ENCODE measurements around the gene SMPD3. TPM values are rescaled to one million over a fixed set of nuclear protein-coding genes. Genes with fewer than 3 reads are reported as not detected.

SMPD3 gene
- total and polyA plus RNA-seq, 2 of the 4 experiments (the other 2 are of a cell fraction): not detected

- TF ChIP-seq ELK1 (IDR thresholded peaks at IDR 0.05; ENCODE audit: borderline replicate concordance, low read depth, low read length): no peak
- no peak for TF ChIP-seq CHD1 (IDR thresholded peaks at IDR 0.05; ENCODE audit: low read depth, low read length)
- no peak for TF ChIP-seq FOS (IDR thresholded peaks at IDR 0.05; ENCODE audit: low read depth, low read length)
- no peak for TF ChIP-seq SMC3 (IDR thresholded peaks at IDR 0.05; ENCODE audit: low read depth, low read length)
- no peak for TF ChIP-seq MAFK (IDR thresholded peaks at IDR 0.05; ENCODE audit: low read depth, low read length)
- TF ChIP-seq RFX5 (IDR thresholded peaks at IDR 0.05; ENCODE audit: low read depth, low read length): no peak
- no peak for TF ChIP-seq CTCF (conservative IDR thresholded peaks at IDR 0.05; ENCODE audit: low read depth, low read length)
- no peak for TF ChIP-seq POLR2A (IDR thresholded peaks at IDR 0.05; ENCODE audit: low read depth, low read length)
- TF ChIP-seq MAZ (IDR thresholded peaks at IDR 0.05; ENCODE audit: borderline replicate concordance, low read depth, low read length): no peak
- TF ChIP-seq BHLHE40 (IDR thresholded peaks at IDR 0.05; ENCODE audit: low read depth, low read length): no peak
- TF ChIP-seq MXI1 (IDR thresholded peaks at IDR 0.05; ENCODE audit: borderline replicate concordance, low read depth, low read length): no peak
- no CpG with 5 or more reads among the region's 3 CpGs for WGBS, 2 experiments (ENCODE audit: extremely low coverage in 2 of 2, insufficient read length in 1 of 2)
- intact Hi-C loops (cut with micrococcal nuclease) (no loop called here), dilution Hi-C loops (cut with HindIII; ENCODE audit: low sequenced_read_pairs, unreplicated experiment) (no loop called here), in situ Hi-C loops (cut with MboI; ENCODE audit: low sequenced_read_pairs) (no loop called here)
- H3K4me1 ChIP-seq (ENCODE audit: control insufficient read depth, insufficient read depth, low read length): no peaks in the 10 kb centered on the region
- ChIA-PET CTCF (no interaction called here), POLR2A (ENCODE audit: unreplicated experiment) (no interaction called here)
- H2AK5ac ChIP-seq (ENCODE audit: low read depth, low read length): no peak overlapping the region
- H3K4me2 ChIP-seq (ENCODE audit: low read depth, low read length): no peak overlapping the region
- no peak overlapping the region for H2AFZ ChIP-seq (replicated peaks; ENCODE audit: low read length, poor library complexity)
- H3K4me3 ChIP-seq (ENCODE audit: insufficient read depth, low read depth, low read length): no peak overlapping the region
- H3K18ac ChIP-seq (ENCODE audit: low read depth, low read length): no peak overlapping the region
- H2AK9ac ChIP-seq (replicated peaks; ENCODE audit: low read depth, low read length, poor library complexity): no peak overlapping the region
- no peaks in the 10 kb centered on the region for H3K36me3 ChIP-seq (ENCODE audit: control insufficient read depth, insufficient read depth, low read length)
- no peak overlapping the region for H4K91ac ChIP-seq (ENCODE audit: insufficient read depth, low read depth, low read length)
- BruUV-seq (replicated peaks): no TSS peak
- no peak overlapping the region for H4K5ac ChIP-seq (ENCODE audit: low read depth, low read length)
- no peak overlapping the region for H3K9ac ChIP-seq (ENCODE audit: low read depth, low read length)
- H2BK120ac ChIP-seq (ENCODE audit: low read depth, low read length): no peak overlapping the region
- ATAC-seq (ENCODE audit: low read depth): no peak
- no peaks in the 10 kb centered on the region for H4K20me1 ChIP-seq (ENCODE audit: insufficient read depth, low read length)
- H3K14ac ChIP-seq (replicated peaks; ENCODE audit: low read depth, low read length): no peak overlapping the region
- H3K56ac ChIP-seq (ENCODE audit: extremely low read depth, insufficient read depth, low read length): no peak overlapping the region
- no peak overlapping the region for H3K23ac ChIP-seq (ENCODE audit: low read depth, low read length)
- H2BK15ac ChIP-seq (ENCODE audit: low read depth, low read length): no peak overlapping the region
- no peaks in the 10 kb centered on the region for H3K9me3 ChIP-seq (ENCODE audit: control insufficient read depth, insufficient read depth, low read length)
- no peak overlapping the region for H2BK5ac ChIP-seq (ENCODE audit: low read depth, low read length, poor library complexity, severe bottlenecking)
- no peak overlapping the region for H3K27ac ChIP-seq (ENCODE audit: insufficient read depth, low read length)
- no peak for DNase-seq
- no peak overlapping the region for H3K4ac ChIP-seq (ENCODE audit: low read depth, low read length)
- no peak overlapping the region for H2BK20ac ChIP-seq (ENCODE audit: low read depth, low read length)
- no peak overlapping the region for H4K8ac ChIP-seq (ENCODE audit: low read depth in 2 of 2, low read length in 2 of 2)
- H3K79me1 ChIP-seq (ENCODE audit: low read depth in 1 of 2, low read length in 2 of 2): no peaks in the 10 kb centered on the region
- H3K9me1 ChIP-seq (ENCODE audit: insufficient read depth, low read length): no peaks in the 10 kb centered on the region
- H3K27me3 ChIP-seq (ENCODE audit: control insufficient read depth, insufficient read depth, low read length): peaks cover 44% of the 10 kb centered on the region
Observed at GRCh38 chr16:68372381-68372720, 76.0 kb downstream of the SMPD3 start.

Measured in IMR-90 (cell line).